Hematopoietic multipotent progenitor cell treated with erythropoietin and hydrocortisone succinate and interleukin-3 and kit ligand, for 17 days (in vitro differentiated cells): ENCODE results near the gene ABCC8.

Experiments used
- DNase-seq: peaks from one replicate; pipeline ENCODE4 v3.0.0-alpha.2; 2015; ENCODE audit warnings: low spot score

The ABCC8 gene

DNA sequence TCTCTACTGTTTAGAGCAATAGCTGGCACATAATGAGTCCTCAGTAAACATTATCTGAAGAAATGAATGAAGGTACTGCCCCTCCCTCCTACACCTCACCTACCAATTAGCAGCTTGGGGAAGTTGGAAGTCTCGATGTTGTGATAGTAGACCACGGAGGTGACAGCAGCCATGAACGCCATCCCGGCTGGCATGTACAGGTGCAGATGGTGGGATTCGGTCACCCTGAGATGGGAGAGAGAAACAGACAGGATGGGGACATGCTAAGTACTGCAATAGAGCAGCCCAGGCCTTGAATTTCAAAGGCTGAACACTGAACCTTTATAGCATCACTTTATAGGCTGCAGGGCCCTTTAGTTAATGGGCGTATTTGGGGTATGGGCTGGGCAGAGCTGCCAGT, 6.6 kb downstream of the ABCC8 start:
- DNase-seq = no peak

DNA sequence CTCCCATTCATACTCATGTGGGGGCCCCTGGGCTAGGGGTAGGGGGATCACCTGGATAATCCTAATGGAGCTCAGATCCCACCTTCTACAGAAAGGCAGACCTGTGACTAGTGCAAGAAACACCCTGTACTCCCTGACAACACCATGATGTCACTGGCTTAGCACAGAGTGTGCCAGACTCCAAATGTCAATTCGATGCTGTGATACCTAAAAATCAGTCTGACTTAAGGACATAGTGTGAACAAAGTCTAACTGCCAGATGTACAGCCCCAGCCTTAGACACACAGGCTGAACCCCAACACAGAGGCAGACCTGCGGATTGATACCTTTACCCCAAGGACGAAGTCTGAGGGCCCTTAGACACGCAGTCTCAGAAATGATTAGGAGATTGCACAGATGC, 8.5 kb downstream of the ABCC8 start:
- no peak for DNase-seq

DNA sequence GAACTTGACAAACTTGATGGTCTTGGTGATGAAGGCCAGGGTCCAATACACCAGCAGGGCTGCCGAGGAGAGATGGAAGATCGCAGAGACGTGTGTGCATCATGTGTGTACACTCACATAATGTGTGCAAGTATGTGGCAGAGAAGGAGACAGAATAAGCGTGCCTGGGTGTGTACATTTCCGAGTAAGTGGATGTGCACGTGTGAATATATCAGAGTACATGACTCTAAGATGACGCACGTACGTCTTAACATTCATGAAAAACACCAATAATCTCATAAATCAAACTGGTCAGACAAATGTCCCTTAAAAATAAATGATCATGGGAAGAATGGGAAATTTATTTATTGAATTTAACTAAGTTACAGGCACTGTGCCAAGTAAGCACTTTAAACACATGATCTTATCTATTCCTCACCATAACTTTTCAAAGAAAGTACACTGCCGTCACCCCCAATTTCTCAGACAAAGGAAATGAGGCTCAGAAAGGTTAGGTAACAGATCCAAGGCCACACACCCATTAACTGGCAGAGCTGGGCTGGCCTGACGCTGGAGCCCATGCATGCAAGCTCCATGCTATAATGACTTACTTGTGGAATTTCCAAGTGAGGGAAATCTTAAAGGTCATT, 13.0 kb downstream of the ABCC8 start:
- no peak for DNase-seq

DNA sequence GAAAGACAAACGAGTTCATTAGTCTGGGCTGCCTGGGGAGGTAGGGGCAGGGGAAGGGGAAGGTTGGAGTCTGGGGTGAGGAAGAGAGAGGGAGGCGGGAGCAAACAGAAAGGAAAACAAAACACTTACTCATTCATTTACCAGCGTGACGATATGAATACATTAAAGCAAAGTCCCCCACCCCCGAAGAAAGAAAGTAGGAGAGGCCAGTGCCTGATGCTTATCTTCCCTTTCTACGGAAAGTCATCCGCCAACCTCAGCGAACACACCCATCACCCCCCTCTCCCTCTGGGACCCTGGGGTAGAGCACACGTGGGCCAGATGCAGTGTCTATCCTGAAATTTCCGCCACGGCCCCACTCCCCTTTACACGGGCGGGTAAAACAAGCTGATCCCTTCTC, 13.7 kb downstream of the ABCC8 start:
- DNase-seq = no peak

DNA sequence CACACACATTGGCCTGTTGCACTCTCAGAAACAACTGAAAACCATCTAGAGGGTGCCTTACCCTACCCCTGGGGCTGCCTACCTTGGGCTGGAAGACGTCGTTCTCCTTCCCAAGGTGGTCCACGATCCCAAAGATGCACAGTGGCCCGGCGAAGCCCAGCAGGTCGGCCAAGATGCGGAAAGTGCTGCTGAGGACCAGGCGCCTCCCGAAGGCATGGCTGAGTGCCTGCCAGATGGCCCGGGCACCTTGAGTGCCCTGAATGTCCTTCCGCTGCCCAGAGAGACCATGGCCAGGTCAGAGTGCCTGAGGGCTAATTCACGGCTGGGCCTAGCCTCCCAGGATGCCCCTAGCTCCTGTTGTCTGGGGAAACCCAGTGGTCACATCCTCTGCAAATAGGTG, 16.2 kb downstream of the ABCC8 start:
- no peak for DNase-seq

DNA sequence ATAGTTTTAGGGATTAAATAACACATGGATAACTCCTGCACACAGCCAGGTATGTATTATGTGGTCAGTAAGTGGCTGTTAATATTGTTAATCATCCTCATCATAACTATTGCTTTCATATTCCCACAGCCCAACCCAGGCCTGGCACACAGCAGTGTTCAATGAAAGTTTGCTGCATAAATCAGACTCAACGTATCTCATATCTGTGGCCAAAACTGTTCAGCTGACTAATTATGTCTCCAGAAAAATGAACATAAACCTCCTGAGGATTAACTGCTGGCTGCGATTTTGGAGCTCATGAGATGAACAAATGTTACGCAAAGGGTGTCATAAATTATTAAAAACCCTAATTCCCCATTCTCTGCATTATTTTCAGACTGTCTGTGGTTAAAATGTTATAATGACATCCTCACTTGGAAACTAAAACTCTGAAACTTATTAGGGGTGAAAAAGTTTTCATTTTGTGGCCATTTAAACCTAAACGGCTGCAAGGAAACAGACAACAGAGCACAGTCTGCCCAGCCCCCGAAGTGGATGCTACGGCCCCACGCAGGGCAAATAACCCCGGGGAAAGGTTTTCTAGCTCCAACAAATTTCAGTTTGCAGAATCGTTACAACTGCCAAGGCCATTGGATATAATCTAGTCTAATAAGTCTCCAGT, 17.3 kb downstream of the ABCC8 start:
- no peak for DNase-seq

DNA sequence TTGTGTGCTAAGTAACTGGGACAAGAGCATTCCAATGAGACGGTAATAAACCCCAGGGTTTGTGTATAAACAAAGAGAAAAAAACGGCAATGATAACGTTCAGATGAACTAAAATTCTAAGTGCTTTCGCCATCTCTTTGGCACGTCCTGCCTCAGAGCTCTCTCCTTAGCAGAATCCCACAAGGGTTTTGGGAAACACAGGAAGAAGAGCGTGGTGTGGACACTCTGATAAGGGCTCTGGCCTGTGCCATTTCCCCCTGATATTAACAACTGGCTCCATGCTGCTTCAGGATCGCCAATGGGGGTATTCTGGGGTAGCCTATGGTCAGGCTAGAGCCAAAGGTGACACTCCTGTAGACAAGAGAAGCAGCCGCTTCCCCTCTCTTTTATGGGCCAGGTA, 18.4 kb downstream of the ABCC8 start:
- no peak for DNase-seq

DNA sequence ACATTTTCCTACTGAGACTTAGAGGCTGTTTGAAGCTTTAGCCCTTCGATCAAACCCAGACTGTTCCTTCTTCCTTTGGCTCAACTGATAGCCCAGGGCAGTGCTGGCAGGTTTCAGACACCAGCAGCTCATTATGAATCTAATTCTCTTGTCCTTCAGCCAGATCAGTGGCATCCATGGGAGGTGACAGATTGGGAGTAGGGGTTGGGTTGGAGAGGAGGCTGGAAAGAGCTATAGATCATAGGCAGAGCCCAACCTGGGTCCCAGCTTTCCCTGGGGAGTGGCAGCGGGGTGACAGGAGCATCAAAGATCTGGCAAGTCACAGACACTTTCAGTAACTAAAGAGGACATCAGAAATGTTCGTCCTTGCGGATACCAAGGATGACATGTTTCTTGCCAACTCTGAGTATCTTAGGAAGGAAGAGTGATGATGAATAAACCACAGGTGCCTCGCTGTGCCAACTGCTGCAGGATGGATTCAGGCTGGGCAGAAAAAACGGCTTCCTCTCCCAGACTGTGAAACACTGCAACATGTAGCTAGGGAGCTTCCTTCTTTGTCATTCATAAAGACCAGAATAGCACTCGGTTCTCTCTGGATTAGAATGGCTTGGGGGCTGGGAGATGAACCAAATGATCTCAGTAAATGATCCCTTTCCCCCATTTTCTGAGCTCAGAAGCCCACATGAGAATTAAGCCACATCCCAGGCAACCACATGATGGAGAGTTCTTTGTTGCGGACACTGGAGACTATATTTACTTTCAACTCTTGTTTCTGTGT, 19.1 kb downstream of the ABCC8 start:
- DNase-seq = no peak

DNA sequence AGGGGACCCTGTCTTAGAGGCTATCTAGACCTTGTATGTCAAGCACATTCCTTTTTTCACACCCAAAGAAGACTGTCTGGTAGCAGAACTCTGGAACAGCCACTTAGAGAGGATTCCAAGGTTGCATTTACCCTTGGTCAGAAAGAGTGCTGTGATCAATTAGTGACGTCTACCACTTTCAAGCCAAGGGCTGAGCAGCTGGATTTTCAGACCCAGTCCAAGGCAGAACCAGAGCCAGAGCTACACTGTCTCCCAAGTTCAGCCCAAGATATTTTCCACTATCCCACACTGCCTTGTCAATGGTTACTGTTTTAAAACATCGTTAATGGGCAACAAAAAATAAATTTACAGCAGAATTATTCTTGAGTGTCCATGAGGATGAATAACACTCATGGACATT, 24.0 kb downstream of the ABCC8 start:
- no peak for DNase-seq

DNA sequence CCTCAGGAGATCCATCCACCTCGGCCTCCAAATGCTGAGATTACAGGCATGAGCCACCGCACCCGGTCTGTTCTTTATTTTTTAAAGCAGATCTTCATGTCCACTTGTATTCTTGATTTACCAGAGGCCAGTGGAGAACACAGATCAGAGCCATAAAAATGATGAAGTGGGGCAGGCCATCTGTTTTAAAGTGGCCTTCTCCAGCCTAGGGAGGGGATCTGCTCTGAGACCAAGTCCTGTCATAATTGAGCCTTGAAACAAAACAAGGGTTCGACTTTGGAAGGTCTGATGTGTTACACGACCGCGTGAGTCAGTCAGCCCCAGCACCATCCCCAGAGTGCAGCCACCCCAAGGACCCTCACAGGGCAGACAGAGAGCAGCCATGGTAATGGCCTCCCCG, 27.5 kb downstream of the ABCC8 start:
- no peak for DNase-seq

DNA sequence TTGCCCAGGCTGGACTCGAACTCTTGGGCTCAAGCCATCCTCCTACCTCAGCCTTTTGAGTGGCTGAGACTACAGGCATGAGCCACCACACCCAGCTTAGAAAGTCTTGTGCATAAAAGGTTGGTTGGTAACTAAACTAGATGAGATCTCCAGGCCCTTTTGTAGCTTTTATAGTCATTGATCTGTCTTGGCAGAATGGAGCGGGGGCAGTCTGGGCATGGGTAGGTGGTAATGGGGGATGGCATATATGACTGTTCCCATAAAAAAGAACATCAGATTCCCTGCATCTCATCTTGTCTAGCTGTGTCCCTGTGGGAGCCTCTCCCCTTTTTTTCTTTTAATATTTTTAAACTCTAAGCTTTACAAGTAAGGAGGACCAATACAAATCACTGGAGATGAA, 30.2 kb downstream of the ABCC8 start:
- DNase-seq = no peak

DNA sequence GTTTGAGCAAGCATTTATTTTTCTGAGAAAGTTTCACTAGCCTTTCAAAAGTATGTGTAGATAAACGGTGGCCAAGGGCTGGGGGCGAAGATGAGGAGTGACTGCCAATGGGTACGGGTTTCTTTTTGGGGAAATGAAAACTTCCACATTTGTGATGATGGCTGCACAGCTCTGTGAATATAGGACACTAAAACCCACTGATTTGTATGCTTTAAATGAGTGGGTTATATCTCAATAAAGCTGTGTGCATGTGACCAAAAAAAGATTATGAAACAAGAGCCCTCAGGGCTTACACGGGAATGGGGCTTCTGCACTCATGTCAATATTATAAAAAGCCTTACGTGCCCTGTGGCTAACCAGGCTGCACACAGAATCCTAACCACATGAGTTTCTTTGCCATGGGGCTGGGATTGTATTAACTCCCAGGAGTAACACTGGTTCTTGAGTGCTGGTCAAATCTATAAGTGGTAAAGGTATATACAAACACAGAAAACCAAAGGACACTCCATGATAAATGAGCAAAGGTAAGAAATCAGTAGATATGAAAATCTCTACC, 31.3 kb downstream of the ABCC8 start:
- no peak for DNase-seq

DNA sequence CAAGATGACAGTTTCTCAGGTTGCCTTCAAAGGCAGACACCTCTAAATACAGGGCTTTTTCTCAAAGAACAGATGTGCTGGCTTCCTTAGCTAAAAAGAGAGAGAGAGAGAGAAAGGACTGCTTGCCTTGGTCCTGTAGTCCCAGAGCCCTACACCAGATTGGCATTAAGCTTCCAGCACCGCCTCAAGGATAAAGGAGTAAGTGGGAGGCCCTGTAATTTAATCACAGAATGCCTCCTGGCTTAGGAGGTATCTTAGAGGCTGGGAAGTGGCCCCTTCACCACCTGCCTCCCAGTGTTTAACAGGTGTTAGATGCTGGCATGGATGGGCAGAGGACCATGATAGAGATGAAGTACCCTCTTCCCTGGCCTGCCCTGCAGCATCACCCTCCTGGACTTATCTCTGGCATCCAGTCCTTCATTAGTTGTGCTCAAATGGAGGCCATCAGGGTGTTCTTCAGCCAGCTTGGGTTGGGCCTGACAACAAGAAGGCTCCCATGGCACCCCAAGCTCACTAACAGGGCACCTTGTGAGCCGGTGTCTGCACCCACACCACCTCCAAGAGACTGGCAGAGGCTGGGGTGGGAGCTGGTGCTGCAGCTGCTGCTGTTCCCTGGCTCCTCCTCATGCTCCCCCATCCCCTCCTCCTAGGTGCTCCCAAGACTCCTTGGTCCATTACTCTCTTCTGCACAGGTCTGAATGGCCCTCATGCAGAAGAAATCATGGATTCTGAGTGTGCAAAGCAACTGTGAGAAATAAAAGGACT, 32.5 kb downstream of the ABCC8 start:
- no peak for DNase-seq

DNA sequence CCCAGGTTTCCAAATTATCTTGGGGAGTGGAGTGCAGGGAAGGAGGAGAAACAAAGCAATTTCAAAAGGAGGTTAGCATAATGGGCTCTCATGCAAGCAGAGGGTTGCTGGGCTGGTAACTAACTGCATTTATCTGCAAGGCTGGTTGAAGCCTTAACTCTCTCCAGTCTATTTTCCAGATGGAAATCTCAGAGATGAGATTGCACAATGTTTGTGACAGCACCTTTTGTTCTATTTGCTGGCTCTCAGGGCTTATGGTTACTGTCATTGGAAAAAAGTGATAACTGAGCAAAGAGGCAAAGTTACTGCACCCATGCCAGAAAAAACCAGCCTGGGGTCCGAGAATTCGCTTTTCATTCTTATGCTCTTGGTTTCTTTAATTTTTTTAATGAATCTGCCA, 33.2 kb downstream of the ABCC8 start:
- DNase-seq = no peak

DNA sequence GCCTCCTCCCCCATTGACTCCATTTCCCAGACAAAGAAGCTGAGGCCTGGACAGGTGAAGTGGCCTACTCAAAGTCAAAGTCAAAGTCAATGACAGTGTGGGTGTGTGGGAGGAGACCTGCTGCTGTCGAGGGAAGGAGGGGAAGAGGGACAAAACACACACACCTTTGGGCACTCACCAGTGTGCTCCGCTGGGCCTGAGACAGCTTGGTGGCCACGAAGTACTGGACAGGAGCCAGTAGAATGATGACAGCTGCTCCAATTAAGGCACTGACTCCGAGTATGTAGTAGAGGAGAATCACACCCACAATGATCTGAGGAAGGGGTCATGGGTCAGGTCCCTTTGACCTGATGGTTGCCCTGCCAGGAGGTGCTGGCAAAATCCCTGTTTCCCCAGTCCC, 33.6 kb downstream of the ABCC8 start:
- no peak for DNase-seq

DNA sequence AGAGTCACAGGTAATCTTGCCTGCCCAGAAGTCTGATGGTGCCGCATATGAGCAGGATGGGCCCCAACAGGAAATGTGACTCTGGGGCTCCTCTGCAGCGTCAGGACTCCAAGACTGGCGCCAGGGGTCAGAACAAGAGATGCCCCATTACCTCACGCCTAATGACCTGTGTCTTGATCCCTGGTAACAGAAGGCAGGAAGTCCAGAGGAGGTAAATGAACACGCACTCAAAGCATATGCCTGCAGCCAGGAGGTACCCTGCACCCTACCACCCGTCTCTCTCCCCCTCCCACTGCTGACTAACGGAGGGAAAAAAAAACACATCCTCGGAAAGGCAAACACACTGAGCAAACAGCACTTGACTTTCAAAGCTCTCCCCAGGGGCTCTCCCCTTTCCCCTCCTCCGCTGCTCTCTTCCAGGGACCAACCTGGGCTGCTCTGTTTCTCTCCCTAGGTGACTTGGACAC, 37.3 kb downstream of the ABCC8 start:
- no peak for DNase-seq

DNA sequence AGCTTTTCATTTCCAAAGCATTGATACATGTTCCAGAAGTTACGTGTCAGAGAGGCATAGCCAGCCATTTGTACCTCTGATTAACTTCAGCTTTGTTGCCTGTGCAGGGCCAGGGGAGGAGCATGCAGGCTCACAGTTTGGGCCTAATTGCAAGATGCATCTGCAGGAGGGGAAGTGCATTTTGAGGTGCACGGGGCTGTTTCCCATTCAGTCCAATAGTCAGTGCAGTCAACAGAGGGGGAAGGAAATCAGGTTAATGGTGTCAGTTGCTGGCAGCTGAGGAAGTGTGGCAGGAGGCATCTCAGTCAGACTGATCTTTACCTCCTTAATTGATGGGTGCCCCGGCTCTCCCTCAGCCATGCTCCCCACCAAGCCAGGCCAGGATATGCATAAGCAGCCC, 39.3 kb downstream of the ABCC8 start:
- no peak for DNase-seq

DNA sequence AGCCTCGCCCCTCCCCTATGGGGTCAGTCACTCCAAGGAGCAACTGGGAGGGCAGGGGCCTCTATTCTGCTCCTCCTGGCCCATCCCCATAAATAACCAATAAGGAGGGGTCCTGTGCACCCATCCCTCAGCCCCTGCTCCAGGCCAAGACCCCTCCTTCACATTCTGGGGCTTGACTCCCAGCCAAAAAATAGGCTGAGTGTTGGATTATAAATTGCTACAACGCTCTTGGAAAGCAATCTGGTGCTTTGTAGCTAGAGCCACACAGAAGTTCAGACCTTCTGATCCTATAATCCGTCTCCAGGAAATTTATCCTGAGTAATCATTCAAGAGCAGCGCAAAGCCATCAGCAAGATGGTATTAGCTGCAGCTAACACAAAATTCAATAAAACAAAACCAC, 42.5 kb downstream of the ABCC8 start:
- DNase-seq = no peak

DNA sequence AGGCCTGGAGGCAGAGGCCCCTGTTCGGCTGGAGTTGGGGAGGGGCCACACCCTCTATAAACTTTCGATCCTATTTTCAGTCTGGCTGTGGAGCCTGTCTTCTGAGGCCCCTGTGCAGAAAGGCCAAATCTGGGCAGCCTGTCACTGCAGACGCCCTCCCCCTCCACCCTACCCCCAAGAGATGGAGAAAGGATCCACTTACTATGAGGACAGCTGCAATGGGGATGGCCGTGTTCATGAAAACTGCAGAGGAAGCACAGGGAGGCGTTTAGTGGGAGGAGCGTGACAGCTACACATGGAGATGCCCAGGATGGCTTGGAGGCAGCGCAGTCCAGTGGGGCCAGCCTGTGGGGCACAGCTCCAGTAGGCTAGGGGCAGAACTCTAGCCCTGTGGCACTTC, 44.6 kb downstream of the ABCC8 start:
- no peak for DNase-seq

DNA sequence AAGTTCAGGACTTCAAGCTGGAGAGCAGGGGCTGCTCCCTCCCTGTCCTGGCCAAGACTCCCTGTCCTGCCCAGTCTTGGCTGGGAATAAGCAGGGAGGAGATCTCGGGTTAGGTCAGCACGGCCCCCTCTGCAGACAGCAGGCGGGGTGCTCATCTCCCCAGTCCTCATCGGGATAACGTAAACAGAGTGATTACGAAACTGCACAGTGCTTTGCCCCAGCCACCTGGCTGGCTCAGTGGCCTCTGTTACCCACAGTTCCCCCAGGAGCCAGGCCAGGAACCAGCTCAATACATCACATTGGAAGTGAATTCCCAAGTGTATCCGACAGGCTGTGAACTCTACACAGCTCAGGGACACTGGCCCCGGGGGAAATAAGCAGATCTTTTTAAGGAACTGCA, 45.5 kb downstream of the ABCC8 start:
- DNase-seq = no peak

DNA sequence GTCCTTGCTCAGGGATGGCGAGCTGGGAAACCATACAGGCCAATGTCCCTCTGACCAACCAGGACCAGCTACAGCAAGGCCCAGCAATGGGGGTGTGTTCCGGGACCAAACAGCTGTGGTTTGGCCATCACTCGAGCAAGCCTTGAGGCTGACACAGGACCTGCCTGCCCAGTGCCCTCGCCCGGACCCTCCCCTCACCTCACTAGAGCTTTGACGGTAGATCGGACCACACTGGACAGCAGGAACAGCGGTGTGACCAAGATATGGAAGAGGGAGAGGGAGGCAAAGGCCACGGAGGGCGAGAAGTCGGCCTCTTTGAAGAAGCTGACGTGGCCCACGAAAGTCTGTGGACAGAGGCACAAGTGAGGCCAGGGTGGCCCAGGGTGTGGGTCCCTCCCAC, 46.0 kb downstream of the ABCC8 start:
- DNase-seq = no peak

DNA sequence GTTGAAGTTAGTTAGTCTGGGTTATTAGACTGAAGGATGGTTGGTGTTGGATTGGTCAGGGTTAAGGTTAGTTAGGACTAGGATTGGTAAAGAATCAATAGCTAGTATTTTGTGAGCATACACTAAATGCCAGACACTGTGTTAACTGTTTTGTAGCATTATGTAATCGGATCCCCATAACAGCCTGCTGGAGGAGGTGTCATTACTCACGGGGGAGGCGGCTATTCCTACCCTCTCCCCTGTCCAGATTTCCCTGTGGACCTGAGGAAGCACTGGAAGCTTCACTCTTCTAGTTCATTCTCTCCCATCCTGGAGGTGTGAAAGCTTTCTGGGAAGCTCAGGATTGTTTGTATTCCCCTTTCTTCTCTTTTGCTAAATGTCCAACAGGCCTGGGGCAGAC, 47.7 kb downstream of the ABCC8 start:
- no peak for DNase-seq
